GM12878 (cell line): ENCODE data around the gene FSIP1. TPM values are rescaled to one million over a fixed set of nuclear protein-coding genes. Genes with fewer than 3 reads are reported as not detected.
A peak's percentile ranks its signal among the peaks of the same experiment; 100 is the strongest.

Experiments
- BACH1 ChIP-seq: fragments of 450-650 bp; IDR thresholded peaks from 2 replicates; pipeline ENCODE4 v1.6.1; 2017; ENCODE audit warnings: mild to moderate bottlenecking, borderline replicate concordance
- BCLAF1 ChIP-seq: fragments of 450-650 bp; IDR thresholded peaks from 2 replicates; pipeline ENCODE4 v1.6.1; 2017; ENCODE audit warnings: antibody characterized with exemption, mild to moderate bottlenecking, moderate library complexity
- E2F4 ChIP-seq: IDR thresholded peaks from 2 replicates; pipeline ENCODE4 v1.6.1; 2012; ENCODE audit warnings: low read depth, low read length, improper control_type of control experiment
- FOXM1 ChIP-seq: IDR thresholded peaks from 2 replicates; pipeline ENCODE4 v1.6.1; 2012; ENCODE audit warnings: low read depth, mild to moderate bottlenecking, inconsistent platforms, low read length, moderate library complexity
- HDAC2 ChIP-seq: fragments of 200-600 bp; sonication (generic); IDR thresholded peaks from 2 replicates; pipeline ENCODE4 v1.6.1; 2017
- HDAC6 ChIP-seq: fragments of 200-600 bp; sonication (generic); IDR thresholded peaks from one replicate; pipeline ENCODE4 v1.8.0; 2017; ENCODE audit warnings: antibody characterized with exemption; ENCODE audit not compliant: unreplicated experiment
- KLF5 ChIP-seq: fragments of 450-650 bp; IDR thresholded peaks from 2 replicates; pipeline ENCODE4 v1.6.1; 2014; ENCODE audit warnings: mild to moderate bottlenecking; ENCODE audit not compliant: partially characterized antibody
- MEF2A ChIP-seq: IDR thresholded peaks from 2 replicates; pipeline ENCODE4 v1.6.1; 2011; ENCODE audit warnings: low read depth, mild to moderate bottlenecking, low read length, moderate library complexity; ENCODE audit not compliant: insufficient read depth
- MYB ChIP-seq: fragments of 150-350 bp; IDR thresholded peaks from 2 replicates; pipeline ENCODE4 v1.6.1; 2014; ENCODE audit warnings: mild to moderate bottlenecking, low read depth, low read length, borderline replicate concordance
- NFIC ChIP-seq: IDR thresholded peaks from 2 replicates; pipeline ENCODE4 v1.6.1; 2012; ENCODE audit warnings: low read depth, mild to moderate bottlenecking, inconsistent platforms, low read length, moderate library complexity
- NFYB ChIP-seq: IDR thresholded peaks from 2 replicates; pipeline ENCODE4 v1.6.1; 2011; ENCODE audit warnings: low read depth, mild to moderate bottlenecking, low read length, improper control_type of control experiment, moderate library complexity; ENCODE audit not compliant: insufficient read depth
- NR2C2 ChIP-seq: IDR thresholded peaks from 2 replicates; pipeline ENCODE4 v1.6.1; 2011; ENCODE audit warnings: borderline replicate concordance, low read depth; ENCODE audit not compliant: control insufficient read depth, insufficient read length
- NRF1 ChIP-seq: conservative IDR thresholded peaks from 2 replicates; pipeline ENCODE4 v1.6.1; 2011; ENCODE audit warnings: mild to moderate bottlenecking, low read depth, low read length, improper control_type of control experiment
- RELA ChIP-seq: fragments of 450-650 bp; IDR thresholded peaks from 2 replicates; pipeline ENCODE4 v1.8.0; 2014; ENCODE audit warnings: borderline replicate concordance; ENCODE audit not compliant: partially characterized antibody
- SMAD5 ChIP-seq: IDR thresholded peaks from 2 replicates; pipeline ENCODE4 v1.6.1; 2016; ENCODE audit warnings: antibody characterized with exemption, low read depth
- SPI1 ChIP-seq: IDR thresholded peaks from 2 replicates; pipeline ENCODE4 v1.6.1; 2011; ENCODE audit warnings: low read depth, mild to moderate bottlenecking, low read length, moderate library complexity, borderline replicate concordance; ENCODE audit not compliant: insufficient read depth
- SREBF2 ChIP-seq: IDR thresholded peaks from 2 replicates; pipeline ENCODE4 v1.6.1; 2012; ENCODE audit warnings: mild to moderate bottlenecking, low read length
- SUPT20H ChIP-seq: IDR thresholded peaks from 2 replicates; pipeline ENCODE4 v1.6.1; 2011; ENCODE audit warnings: low read depth, mild to moderate bottlenecking, low read length, moderate library complexity, borderline replicate concordance; ENCODE audit not compliant: control insufficient read depth
- WRNIP1 ChIP-seq: IDR thresholded peaks from 2 replicates; pipeline ENCODE4 v1.6.1; 2011; ENCODE audit warnings: low read depth, low read length, improper control_type of control experiment, borderline replicate concordance
- YY1 ChIP-seq: IDR thresholded peaks from 2 replicates; pipeline ENCODE4 v1.6.1; 2011; ENCODE audit warnings: low read depth, mild to moderate bottlenecking, low read length
- ZNF217 ChIP-seq: fragments of 450-650 bp; IDR thresholded peaks from 2 replicates; pipeline ENCODE4 v1.6.1; 2017; ENCODE audit warnings: antibody characterized with exemption, mild to moderate bottlenecking
- ZNF384 ChIP-seq: IDR thresholded peaks from 2 replicates; pipeline ENCODE4 v1.6.1; 2012; ENCODE audit warnings: low read depth, mild to moderate bottlenecking, low read length, improper control_type of control experiment, borderline replicate concordance
- ZSCAN29 ChIP-seq: fragments of 450-650 bp; IDR thresholded peaks from 2 replicates; pipeline ENCODE4 v1.6.1; 2017; ENCODE audit warnings: mild to moderate bottlenecking, moderate library complexity
- polyA plus RNA-seq, 11 experiments: library from polyadenylated mRNA; depleted of rRNA in 4 of 11; unstranded in 6 of 11; stranded (reverse) in 5 of 11; fragments of >200 nt; fragmentation: Nextera tagmentation in 4 of 11; fragmentation: Illumina TruSeq in 1 of 11; extraction: Ambion mirVana in 4 of 11; extraction: Trizol in 1 of 11; gene quantifications; 1 replicate in 1 of 11; 2 replicates in 10 of 11; pipeline versions ENCODE4 v1.2.1 to v1.2.3, GENCODE V29; 2011 to 2016; ENCODE audit warnings: inconsistent platforms in 2 of 11, missing spikeins in 2 of 11, low read depth in 1 of 11
- total RNA-seq, 4 experiments: library from RNA; depleted of rRNA in 3 of 4; stranded (reverse); fragments of >200 nt in 3 of 4; fragmentation: Illumina TruSeq in 1 of 4; extraction: Trizol in 1 of 4; gene quantifications; 2 replicates each; pipeline versions ENCODE4 v1.2.1 to v1.2.3, GENCODE V29; 2013 to 2021
- TF ChIP-seq, protein P1 (sequence below): fragments of 450-650 bp; IDR thresholded peaks from 2 replicates; pipeline ENCODE4 v1.6.1; 2018; ENCODE audit warnings: borderline replicate concordance, mild to moderate bottlenecking; ENCODE audit not compliant: partially characterized antibody

Gene FSIP1
- total and polyA plus RNA-seq, 10 of the 15 experiments (the other 5 are each of a cell fraction or from before 2014, with no cell fraction given), result 0.15 to 0.67 (median 0.35) TPM

DNA sequence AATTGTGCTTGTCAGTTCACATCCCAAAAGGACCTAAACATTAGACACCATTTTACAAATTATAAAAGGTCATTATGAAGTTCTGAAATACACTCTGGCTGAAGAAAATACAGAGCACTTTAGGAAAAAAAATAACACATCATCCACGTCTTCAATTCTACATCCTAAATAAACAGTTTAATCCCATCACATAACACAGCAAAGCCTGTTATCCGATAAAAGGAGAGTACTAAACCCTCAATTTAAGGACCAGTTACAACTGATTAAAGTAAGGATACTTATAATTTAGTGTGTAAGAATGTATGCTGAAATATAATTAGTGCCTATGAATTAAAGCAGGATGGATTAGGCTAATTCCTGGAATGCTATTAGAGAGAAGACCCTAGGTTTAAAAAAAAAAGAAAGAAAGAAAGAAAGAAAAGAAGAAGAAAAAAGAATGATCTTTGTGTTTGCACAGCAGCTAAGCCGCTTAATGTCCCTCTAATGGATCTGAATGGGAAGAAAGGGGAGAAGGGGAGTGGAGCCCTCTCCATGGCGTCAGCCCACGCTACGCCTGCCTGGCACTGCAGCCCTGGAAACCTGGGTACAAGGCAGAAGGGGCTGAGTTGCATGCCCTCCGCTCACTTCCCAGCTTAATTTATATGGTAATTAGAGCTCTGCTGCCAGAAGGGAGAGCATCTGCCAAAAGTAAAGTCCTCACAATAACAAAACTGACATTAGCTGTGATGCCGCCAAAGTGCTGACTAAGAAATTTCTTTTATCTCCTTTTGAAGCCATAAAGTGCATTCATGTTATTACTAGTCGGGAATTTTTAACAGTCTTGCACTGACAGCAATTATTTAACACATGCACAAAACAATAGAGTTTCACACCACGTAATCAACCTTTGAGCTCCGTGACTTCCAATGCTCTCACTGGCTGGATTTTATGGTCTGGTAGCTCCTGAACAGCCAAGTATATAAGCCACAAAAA, 90.0 kb downstream of the FSIP1 start (continued):
- TF ChIP-seq BCLAF1, result no peak
- TF ChIP-seq NR2C2, result no peak
- peak; percentile 70; the same call in 1 of the 2 replicates for TF ChIP-seq NFIC
- no peak for TF ChIP-seq ZSCAN29
- no peak for TF ChIP-seq HDAC2
- TF ChIP-seq BACH1, result peak; percentile 42; the same call in 1 of the 2 replicates
- no peak for TF ChIP-seq HDAC6
- peak; percentile 46; the same call in 1 of the 2 replicates for TF ChIP-seq FOXM1
- no peak for TF ChIP-seq SUPT20H
- TF ChIP-seq YY1, result no peak
- no peak for TF ChIP-seq MEF2A
- TF ChIP-seq KLF5, result no peak
- TF ChIP-seq, protein P1, sequence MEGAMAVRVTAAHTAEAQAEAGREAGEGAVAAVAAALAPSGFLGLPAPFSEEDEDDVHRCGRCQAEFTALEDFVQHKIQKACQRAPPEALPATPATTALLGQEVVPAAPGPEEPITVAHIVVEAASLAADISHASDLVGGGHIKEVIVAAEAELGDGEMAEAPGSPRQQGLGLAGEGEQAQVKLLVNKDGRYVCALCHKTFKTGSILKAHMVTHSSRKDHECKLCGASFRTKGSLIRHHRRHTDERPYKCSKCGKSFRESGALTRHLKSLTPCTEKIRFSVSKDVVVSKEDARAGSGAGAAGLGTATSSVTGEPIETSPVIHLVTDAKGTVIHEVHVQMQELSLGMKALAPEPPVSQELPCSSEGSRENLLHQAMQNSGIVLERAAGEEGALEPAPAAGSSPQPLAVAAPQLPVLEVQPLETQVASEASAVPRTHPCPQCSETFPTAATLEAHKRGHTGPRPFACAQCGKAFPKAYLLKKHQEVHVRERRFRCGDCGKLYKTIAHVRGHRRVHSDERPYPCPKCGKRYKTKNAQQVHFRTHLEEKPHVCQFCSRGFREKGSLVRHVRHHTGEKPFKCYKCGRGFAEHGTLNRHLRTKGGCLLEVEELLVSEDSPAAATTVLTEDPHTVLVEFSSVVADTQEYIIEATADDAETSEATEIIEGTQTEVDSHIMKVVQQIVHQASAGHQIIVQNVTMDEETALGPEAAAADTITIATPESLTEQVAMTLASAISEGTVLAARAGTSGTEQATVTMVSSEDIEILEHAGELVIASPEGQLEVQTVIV, result no peak
- TF ChIP-seq NRF1, result no peak
- TF ChIP-seq ZNF217, result peak; percentile 81; the same call in 1 of the 2 replicates
- TF ChIP-seq WRNIP1, result no peak
- no peak for TF ChIP-seq NFYB
- TF ChIP-seq MYB, result no peak
- no peak for TF ChIP-seq SPI1
- TF ChIP-seq SREBF2, result no peak
- TF ChIP-seq E2F4, result no peak
- no peak for TF ChIP-seq RELA
- no peak for TF ChIP-seq ZNF384
- TF ChIP-seq SMAD5, result no peak
